ENCODE data around the gene RBM7. TPM values are rescaled to one million over a fixed set of nuclear protein-coding genes. Genes with fewer than 3 reads are reported as not detected.

RBM7 gene
- total and polyA plus RNA-seq, 2 of the 13 experiments (the other 11 are each of a cell fraction or from before 2014, with no cell fraction given), result 30.5 to 32.3 TPM

DNA sequence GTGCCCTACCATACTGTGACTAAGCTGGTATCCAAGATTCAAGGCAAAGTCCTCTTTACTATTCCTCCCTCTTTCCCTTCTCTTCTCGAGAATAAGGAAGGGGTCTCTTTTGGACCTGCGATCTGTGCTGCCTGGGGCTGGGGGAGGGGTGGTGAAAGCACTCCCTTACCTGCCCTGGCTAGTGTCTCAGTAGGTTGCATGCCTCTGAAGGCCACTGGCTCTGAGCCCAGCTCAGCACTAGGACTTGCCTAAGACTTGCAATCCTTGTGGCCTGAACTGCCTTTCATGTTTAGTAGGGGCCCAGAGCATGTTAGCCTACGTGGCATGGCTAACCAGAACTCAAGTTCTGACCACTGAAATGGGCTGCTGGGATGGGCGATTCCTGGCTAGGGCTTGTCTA, 25.8 kb downstream of the RBM7 start (continued):
- TF ChIP-seq FIP1L1 (IDR thresholded peaks at IDR 0.05; ENCODE audit: borderline replicate concordance, insufficient read depth, low read depth, low read length), result no peak
- no peak for TF ChIP-seq IRX3 (CRISPR knock-in tag; IDR thresholded peaks at IDR 0.05; ENCODE audit: borderline replicate concordance, low read depth)
- TF ChIP-seq, protein P1, sequence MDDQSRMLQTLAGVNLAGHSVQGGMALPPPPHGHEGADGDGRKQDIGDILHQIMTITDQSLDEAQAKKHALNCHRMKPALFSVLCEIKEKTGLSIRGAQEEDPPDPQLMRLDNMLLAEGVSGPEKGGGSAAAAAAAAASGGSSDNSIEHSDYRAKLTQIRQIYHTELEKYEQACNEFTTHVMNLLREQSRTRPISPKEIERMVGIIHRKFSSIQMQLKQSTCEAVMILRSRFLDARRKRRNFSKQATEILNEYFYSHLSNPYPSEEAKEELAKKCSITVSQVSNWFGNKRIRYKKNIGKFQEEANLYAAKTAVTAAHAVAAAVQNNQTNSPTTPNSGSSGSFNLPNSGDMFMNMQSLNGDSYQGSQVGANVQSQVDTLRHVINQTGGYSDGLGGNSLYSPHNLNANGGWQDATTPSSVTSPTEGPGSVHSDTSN (CRISPR knock-in tag; IDR thresholded peaks at IDR 0.05; ENCODE audit: borderline replicate concordance), result no peak

DNA sequence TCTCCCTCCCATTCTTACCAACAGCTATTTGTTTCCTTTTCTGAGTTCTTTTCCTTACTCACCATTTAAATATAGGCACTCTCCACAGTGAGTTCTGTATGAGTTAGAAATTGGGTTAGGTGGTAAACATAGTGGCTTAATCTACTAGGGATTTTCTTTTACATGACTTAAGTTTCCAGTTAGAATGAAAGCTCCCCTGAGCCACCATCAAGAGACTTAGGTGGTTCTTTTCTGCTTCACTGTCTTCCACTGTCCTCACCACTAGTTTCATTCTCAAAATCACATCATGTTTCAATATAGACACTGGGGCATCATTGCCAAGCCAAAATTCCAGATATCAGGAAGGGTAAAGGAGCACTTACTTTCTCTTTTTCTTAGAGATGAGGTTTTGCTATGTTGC, 29.8 kb downstream of the RBM7 start:
- no peaks in the 10 kb centered on the region for H3K27me3 ChIP-seq (ENCODE audit: control insufficient read depth in 1 of 2, insufficient read depth in 2 of 2, low read length in 2 of 2)
- no TSS peak for BruUV-seq (replicated peaks)
- H3K9me3 ChIP-seq (ENCODE audit: low read length), result no peaks in the 10 kb centered on the region
- no peak overlapping the region for H3K9ac ChIP-seq (ENCODE audit: insufficient read depth, low read depth, low read length)
- H3K4me3 ChIP-seq (replicated peaks in 1 of 3; ENCODE audit: insufficient read depth in 1 of 3, low read depth in 2 of 3, low read length in 3 of 3), result no peak overlapping the region
- DNase-seq (ENCODE audit: low spot score) (no peak), ATAC-seq (no peak), FAIRE-seq (no peak)
- H3K4me2 ChIP-seq (ENCODE audit: low read depth, low read length), result no peak overlapping the region
- POLR2A ChIA-PET, result interaction anchor here (1.4 kb wide), 1 partner anchor 9 kb away, joined by 3 read pairs; the partner anchor contains the start of gene REXO2
- no peaks in the 10 kb centered on the region for H3K4me1 ChIP-seq (ENCODE audit: insufficient read depth, low read length)
- TF ChIP-seq ZNF746 (CRISPR knock-in tag; IDR thresholded peaks at IDR 0.05), result no peak
- no peak for TF ChIP-seq ZNF543 (CRISPR knock-in tag; IDR thresholded peaks at IDR 0.05)
- no peak for TF ChIP-seq TCF12 (IDR thresholded peaks at IDR 0.05)
- no peak for TF ChIP-seq TCF12 (CRISPR knock-in tag; IDR thresholded peaks at IDR 0.05)
- TF ChIP-seq HCFC1 (IDR thresholded peaks at IDR 0.05; ENCODE audit: low read depth, low read length), result no peak
- TF ChIP-seq, protein P2, sequence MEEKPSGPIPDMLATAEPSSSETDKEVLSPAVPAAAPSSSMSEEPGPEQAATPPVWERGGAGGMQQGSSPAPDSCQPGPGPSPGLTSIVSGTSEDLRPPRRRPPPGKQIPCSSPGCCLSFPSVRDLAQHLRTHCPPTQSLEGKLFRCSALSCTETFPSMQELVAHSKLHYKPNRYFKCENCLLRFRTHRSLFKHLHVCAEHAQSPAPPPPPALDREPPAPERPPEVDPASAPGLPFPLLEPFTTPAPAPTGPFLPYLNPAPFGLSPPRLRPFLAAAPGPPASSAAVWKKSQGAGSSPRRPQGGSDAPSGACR (CRISPR knock-in tag; IDR thresholded peaks at IDR 0.05), result no peak
- no peak for TF ChIP-seq ZNF605 (CRISPR knock-in tag; IDR thresholded peaks at IDR 0.05)
- no peak for TF ChIP-seq ZBTB42 (CRISPR knock-in tag; IDR thresholded peaks at IDR 0.05)
- TF ChIP-seq NFKB2 (CRISPR knock-in tag; IDR thresholded peaks at IDR 0.05; ENCODE audit: borderline replicate concordance), result no peak
- no peak for TF ChIP-seq SMAD1 (CRISPR knock-in tag; IDR thresholded peaks at IDR 0.05; ENCODE audit: borderline replicate concordance, low read depth)
- no peak for TF ChIP-seq SIN3A (IDR thresholded peaks at IDR 0.05; ENCODE audit: borderline replicate concordance, low read depth, low read length)
- TF ChIP-seq ZNF335 (CRISPR knock-in tag; IDR thresholded peaks at IDR 0.05), result no peak
- no peak for TF ChIP-seq ZNF292 (CRISPR knock-in tag; IDR thresholded peaks at IDR 0.05; ENCODE audit: borderline replicate concordance, low read depth)
- H3K36me3 ChIP-seq (replicated peaks in 1 of 2; ENCODE audit: control insufficient read depth in 1 of 2, insufficient read depth in 2 of 2, low read length in 2 of 2), result no peaks in the 10 kb centered on the region
- H3K27ac ChIP-seq (ENCODE audit: extremely low read length, insufficient read depth, low read length), result no peak overlapping the region
- in situ Hi-C loops (cut with HindIII; ENCODE audit: extremely low pct_ligation_motif_present, low pct_unique_long_range_greater_than_20kb), result no loop called here
- no peaks in the 10 kb centered on the region for H3K79me2 ChIP-seq (ENCODE audit: insufficient read depth, low read length)
- intact Hi-C loops (cut with micrococcal nuclease; ENCODE audit: unreplicated experiment), result no loop called here
- H2AFZ ChIP-seq (ENCODE audit: low read length), result no peak overlapping the region
- CTCF ChIA-PET (ENCODE audit: low intra/inter-chr PET ratio, low total read pairs), result no interaction called here
- no peaks in the 10 kb centered on the region for H4K20me1 ChIP-seq (ENCODE audit: insufficient read depth, low read length)
